NCI-H2227 treated with DMSO at 0.1 percent for 48 hours (cell line): Measurements from ENCODE around the gene RNF215.

Experiments used
- DNase-seq: peaks from one replicate; lab custom pipeline; 2025; lab: John Stamatoyannopoulos, UW

Gene RNF215

DNA sequence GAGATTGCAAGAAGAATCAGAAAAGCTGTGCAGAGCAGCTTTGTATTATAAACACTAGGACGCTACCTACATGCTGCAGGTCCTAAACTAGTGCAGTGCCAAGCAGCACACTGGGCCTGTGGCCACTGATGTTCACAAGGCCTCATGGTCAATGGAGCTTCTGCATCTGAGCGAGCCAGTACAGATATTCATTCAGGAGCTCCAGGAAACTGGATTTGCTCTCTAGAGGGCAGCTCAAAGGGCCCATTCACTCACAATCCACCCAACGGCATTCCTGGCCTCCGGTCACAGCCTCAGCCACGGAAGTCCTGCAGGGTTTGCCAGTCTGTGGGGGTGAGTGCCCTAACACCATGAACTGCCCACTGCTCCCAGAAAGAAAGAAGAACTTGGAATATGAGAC lies 54.7 kb downstream of the RNF215 start:
- DNase-seq: no peak
